Measurements from ENCODE around the gene ERG. TPM values are rescaled to one million over a fixed set of nuclear protein-coding genes. Genes with fewer than 3 reads are reported as not detected.

ERG gene
- total RNA-seq, 1 donor from 2014 or later = 0.12 TPM

GRCh38 chr21:38493549-38494250, 4.6 kb downstream of the ERG start:
- H3K4me3 Mint-ChIP-seq = no peak overlapping the region
- peak; percentile 34 for DNase-seq
- H3K36me3 Mint-ChIP-seq (ENCODE audit: low read depth) = no peaks in the 10 kb centered on the region
- H3K27ac Mint-ChIP-seq = no peak overlapping the region
- intact Hi-C loops (cut with micrococcal nuclease) = loop anchor here (10.0 kb wide), 1 partner anchor 161 kb away; no protein-coding TSS in a partner anchor
- peaks cover 65% of the 10 kb centered on the region for H3K27me3 Mint-ChIP-seq
- no peaks in the 10 kb centered on the region for H3K9me3 Mint-ChIP-seq
- H3K4me1 Mint-ChIP-seq = no peaks in the 10 kb centered on the region

- intact Hi-C loops (cut with micrococcal nuclease) = loop anchor here (10.0 kb wide), 1 partner anchor 163 kb away; no protein-coding TSS in a partner anchor
- H3K4me3 Mint-ChIP-seq = no peak overlapping the region
- H3K27me3 Mint-ChIP-seq = peaks cover 58% of the 10 kb centered on the region
- H3K4me1 Mint-ChIP-seq = no peaks in the 10 kb centered on the region
- no peaks in the 10 kb centered on the region for H3K36me3 Mint-ChIP-seq (ENCODE audit: low read depth)
- DNase-seq = peak; percentile 12
- no peak overlapping the region for H3K27ac Mint-ChIP-seq
- no peaks in the 10 kb centered on the region for H3K9me3 Mint-ChIP-seq
Measured at GRCh38 chr21:38492007-38492406, 6.3 kb downstream of the ERG start.

DNA sequence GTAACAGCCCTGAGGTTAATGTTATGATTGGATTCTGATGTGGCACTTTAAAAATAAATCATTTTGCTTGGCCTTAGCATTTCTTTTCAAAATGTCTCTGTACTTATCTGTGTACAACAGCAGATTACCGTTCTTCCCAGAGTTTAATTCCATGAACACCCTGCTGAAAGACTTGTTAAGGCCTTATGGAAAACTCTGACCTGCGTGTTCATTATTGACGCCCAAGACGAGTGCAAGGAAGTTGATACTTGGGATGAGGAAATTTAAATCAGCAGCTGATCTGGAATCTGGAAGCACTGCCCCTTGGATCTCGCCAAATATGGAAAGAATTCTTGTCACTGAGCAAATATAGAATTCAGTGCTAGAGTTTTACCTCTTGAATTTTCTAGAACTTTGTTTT, 6.7 kb downstream of the ERG start:
- H3K27ac Mint-ChIP-seq = no peak overlapping the region

GRCh38 chr21:38490411-38491020, 7.8 kb downstream of the ERG start:
- Mint-ChIP-seq H3K9me3 (no peaks in the 10 kb centered on the region), H3K27me3 (peaks cover 55% of the 10 kb centered on the region), H3K36me3 (ENCODE audit: low read depth) (no peaks in the 10 kb centered on the region), H3K4me3 (no peak overlapping the region), H3K27ac (no peak overlapping the region), H3K4me1 (no peaks in the 10 kb centered on the region)
- peak; percentile 35 for DNase-seq
- intact Hi-C loops (cut with micrococcal nuclease) = loop anchor here (10.0 kb wide), 1 partner anchor 164 kb away; no protein-coding TSS in a partner anchor

More for the DNA sequence above, 6.7 kb downstream of the ERG start:
- H3K27me3 Mint-ChIP-seq = peaks cover 60% of the 10 kb centered on the region
- peak; percentile 6 for DNase-seq
- H3K9me3 Mint-ChIP-seq = no peaks in the 10 kb centered on the region
- no peaks in the 10 kb centered on the region for H3K4me1 Mint-ChIP-seq
- no peak overlapping the region for H3K4me3 Mint-ChIP-seq
- intact Hi-C loops (cut with micrococcal nuclease) = loop anchor here (10.0 kb wide), 1 partner anchor 163 kb away; no protein-coding TSS in a partner anchor
- no peaks in the 10 kb centered on the region for H3K36me3 Mint-ChIP-seq (ENCODE audit: low read depth)

DNA sequence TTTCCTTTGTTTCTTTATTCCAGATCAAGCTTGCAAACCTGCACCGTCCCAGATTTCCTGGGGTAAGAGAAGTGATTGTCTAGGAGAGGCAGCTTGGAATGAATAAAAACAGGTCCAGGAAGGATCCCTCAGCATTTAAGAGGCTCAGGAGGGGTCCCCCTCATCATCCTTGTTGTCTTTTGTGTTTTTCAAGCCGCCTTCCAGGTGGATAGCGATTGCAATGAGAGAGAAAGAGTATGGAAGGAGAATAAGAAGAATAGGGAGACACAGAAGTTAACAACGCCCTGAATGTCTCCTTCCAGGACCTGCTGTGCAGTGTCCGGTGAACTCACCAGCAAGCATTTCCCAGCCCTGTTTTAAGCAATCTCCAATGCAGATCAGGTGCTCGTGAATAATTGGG, 8.5 kb downstream of the ERG start:
- intact Hi-C loops (cut with micrococcal nuclease) = loop anchor here (10.0 kb wide), 1 partner anchor 165 kb away; no protein-coding TSS in a partner anchor
- no peaks in the 10 kb centered on the region for H3K4me1 Mint-ChIP-seq
- DNase-seq = peak; percentile 13
- H3K36me3 Mint-ChIP-seq (ENCODE audit: low read depth) = no peaks in the 10 kb centered on the region
- H3K4me3 Mint-ChIP-seq = no peak overlapping the region
- H3K9me3 Mint-ChIP-seq = no peaks in the 10 kb centered on the region
- H3K27me3 Mint-ChIP-seq = peaks cover 49% of the 10 kb centered on the region
- H3K27ac Mint-ChIP-seq = no peak overlapping the region

GRCh38 chr21:38489271-38489652, 9.0 kb downstream of the ERG start:
- DNase-seq = no peak
- intact Hi-C loops (cut with micrococcal nuclease) = no loop called here
- Mint-ChIP-seq H3K4me1 (no peaks in the 10 kb centered on the region), H3K4me3 (no peak overlapping the region), H3K9me3 (no peaks in the 10 kb centered on the region), H3K27ac (no peak overlapping the region), H3K36me3 (ENCODE audit: low read depth) (no peaks in the 10 kb centered on the region), H3K27me3 (peaks cover 47% of the 10 kb centered on the region)

GRCh38 chr21:38488640-38489270, 9.5 kb downstream of the ERG start:
- peaks cover 44% of the 10 kb centered on the region for H3K27me3 Mint-ChIP-seq
- no peaks in the 10 kb centered on the region for H3K9me3 Mint-ChIP-seq
- no peak for DNase-seq
- no peaks in the 10 kb centered on the region for H3K4me1 Mint-ChIP-seq
- H3K4me3 Mint-ChIP-seq = no peak overlapping the region
- H3K27ac Mint-ChIP-seq = no peak overlapping the region
- H3K36me3 Mint-ChIP-seq (ENCODE audit: low read depth) = no peaks in the 10 kb centered on the region
- intact Hi-C loops (cut with micrococcal nuclease) = no loop called here

GRCh38 chr21:38487901-38488639, 10.2 kb downstream of the ERG start:
- Mint-ChIP-seq H3K4me3 (no peak overlapping the region), H3K9me3 (no peaks in the 10 kb centered on the region), H3K27me3 (peaks cover 43% of the 10 kb centered on the region), H3K4me1 (no peaks in the 10 kb centered on the region), H3K27ac (no peak overlapping the region), H3K36me3 (ENCODE audit: low read depth) (no peaks in the 10 kb centered on the region)
- no peak for DNase-seq
- intact Hi-C loops (cut with micrococcal nuclease) = no loop called here

DNA sequence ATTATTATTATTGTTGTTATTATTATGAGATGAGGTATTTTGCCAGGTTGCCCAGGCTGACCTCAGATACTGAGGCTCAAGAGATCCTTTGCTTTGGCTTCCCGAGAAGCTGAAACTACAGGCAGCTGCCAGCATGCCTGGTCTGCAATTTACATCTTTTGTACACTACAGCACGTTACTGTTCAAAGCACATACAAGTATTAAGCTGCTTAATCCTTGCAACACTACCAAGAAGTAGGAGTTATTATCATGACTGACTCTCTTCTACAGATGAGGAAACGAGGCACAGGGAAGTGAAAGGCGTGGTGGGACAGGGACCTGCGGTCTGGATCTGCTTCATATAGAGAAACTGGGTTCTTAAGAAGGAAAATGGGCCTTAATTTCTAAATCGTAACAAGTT, 11.6 kb downstream of the ERG start:
- DNase-seq = no peak
- Mint-ChIP-seq H3K4me1 (no peaks in the 10 kb centered on the region), H3K27me3 (peaks cover 41% of the 10 kb centered on the region), H3K36me3 (ENCODE audit: low read depth) (no peaks in the 10 kb centered on the region), H3K4me3 (no peak overlapping the region), H3K27ac (no peak overlapping the region), H3K9me3 (no peaks in the 10 kb centered on the region)
- intact Hi-C loops (cut with micrococcal nuclease) = no loop called here

DNA sequence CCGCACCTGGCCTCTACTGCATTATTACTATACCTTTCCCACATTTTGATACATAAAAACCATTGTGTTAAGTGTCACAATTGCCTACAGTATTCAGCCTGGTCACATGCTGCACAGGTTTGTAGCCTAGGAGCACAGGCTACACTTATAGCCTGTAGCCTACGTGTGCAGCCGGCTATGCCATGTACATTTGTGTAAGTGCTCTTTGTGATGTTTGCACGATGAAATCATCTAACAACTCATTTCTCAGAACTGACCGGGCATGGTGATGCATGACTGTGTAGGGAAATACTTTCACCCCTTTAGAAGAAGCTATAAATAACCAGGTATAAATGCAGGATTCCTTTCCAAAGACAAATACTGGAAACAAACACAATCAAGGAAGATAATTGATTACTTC, 12.1 kb downstream of the ERG start:
- Mint-ChIP-seq H3K27ac (no peak overlapping the region), H3K36me3 (ENCODE audit: low read depth) (no peaks in the 10 kb centered on the region), H3K4me1 (no peaks in the 10 kb centered on the region), H3K4me3 (no peak overlapping the region), H3K9me3 (no peaks in the 10 kb centered on the region), H3K27me3 (peaks cover 37% of the 10 kb centered on the region)
- DNase-seq = no peak
- intact Hi-C loops (cut with micrococcal nuclease) = no loop called here

- Mint-ChIP-seq H3K27me3 (peaks cover 57% of the 10 kb centered on the region), H3K27ac (no peak overlapping the region), H3K36me3 (ENCODE audit: low read depth) (no peaks in the 10 kb centered on the region), H3K4me1 (peaks cover 9% of the 10 kb centered on the region), H3K4me3 (no peak overlapping the region), H3K9me3 (no peaks in the 10 kb centered on the region)
- intact Hi-C loops (cut with micrococcal nuclease) = loop anchor here (1.0 kb wide), 1 partner anchor 287 kb away; no protein-coding TSS in a partner anchor
- no peak for DNase-seq
Measured at GRCh38 chr21:38479641-38480525, 18.4 kb downstream of the ERG start.

DNA sequence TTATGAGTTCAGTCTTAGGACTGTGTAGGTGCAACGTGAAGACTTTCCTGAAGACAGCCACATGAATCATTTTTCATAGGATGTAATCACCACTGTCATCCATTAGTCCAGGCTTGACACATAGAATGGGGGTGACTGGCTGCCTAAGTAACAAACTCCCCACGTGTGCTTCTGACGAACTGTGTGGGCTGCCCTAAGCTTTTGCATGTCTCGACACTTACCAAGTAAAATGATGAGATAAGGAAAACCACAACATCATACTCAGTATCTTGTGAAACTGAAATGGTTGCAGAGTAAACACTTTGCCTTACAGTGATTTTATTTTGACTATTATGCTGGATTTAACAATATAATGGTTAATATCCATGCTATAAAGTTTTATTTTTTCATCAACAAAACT, 19.5 kb downstream of the ERG start:
- Mint-ChIP-seq H3K27me3 (peaks cover 62% of the 10 kb centered on the region), H3K9me3 (no peaks in the 10 kb centered on the region), H3K36me3 (ENCODE audit: low read depth) (no peaks in the 10 kb centered on the region), H3K27ac (no peak overlapping the region), H3K4me3 (no peak overlapping the region), H3K4me1 (peaks cover 9% of the 10 kb centered on the region)
- intact Hi-C loops (cut with micrococcal nuclease) = loop anchor here (1.0 kb wide), 1 partner anchor 289 kb away; no protein-coding TSS in a partner anchor
- DNase-seq = peak; percentile 66

GRCh38 chr21:38477226-38477625, 21.1 kb downstream of the ERG start:
- no peak for DNase-seq
- no peaks in the 10 kb centered on the region for H3K9me3 Mint-ChIP-seq
- peaks cover 68% of the 10 kb centered on the region for H3K27me3 Mint-ChIP-seq
- H3K27ac Mint-ChIP-seq = no peak overlapping the region
- H3K4me1 Mint-ChIP-seq = peaks cover 9% of the 10 kb centered on the region
- H3K4me3 Mint-ChIP-seq = no peak overlapping the region
- no peaks in the 10 kb centered on the region for H3K36me3 Mint-ChIP-seq (ENCODE audit: low read depth)
- intact Hi-C loops (cut with micrococcal nuclease) = no loop called here

Data from activated CD4-positive, alpha-beta T cell treated with anti-CD3 and anti-CD28 coated beads, Interleukin-2, amount 10 ng/mL, durations not matched to agents 24 days and 14 days (primary cell).